GM23338 (cell line): ENCODE measurements around the gene C1QTNF2. TPM values are rescaled to one million over a fixed set of nuclear protein-coding genes. Genes with fewer than 3 reads are reported as not detected.

Experiments used
- ATAC-seq: fragments of 200-7000 bp; cut with Tn5 transposase; 3 replicates; pipeline ENCODE4 v1.9.1; 2020
- DNase-seq: peaks from one replicate; pipeline ENCODE4 v3.0.0-alpha.2; 2015; ENCODE audit warnings: low spot score
- H2AFZ ChIP-seq: fragments of 200-600 bp; sonication (generic); 2 replicates; pipeline ENCODE4 v1.8.0; 2016; ENCODE audit warnings: antibody characterized with exemption, mild to moderate bottlenecking, moderate library complexity
- H3F3A ChIP-seq: fragments of 200-600 bp; sonication (generic); replicated peaks from 2 replicates; pipeline ENCODE4 v1.8.0; 2017; ENCODE audit warnings: antibody characterized with exemption, mixed run types, low read depth
- H3K27ac ChIP-seq: fragments of 200-600 bp; sonication (generic); 2 replicates; pipeline ENCODE4 v1.6.1; 2016; ENCODE audit warnings: low read depth
- H3K27me3 ChIP-seq: fragments of 200-600 bp; sonication (generic); 2 replicates; pipeline ENCODE4 v1.8.0; 2016; ENCODE audit warnings: mild to moderate bottlenecking, mixed run types, moderate library complexity; ENCODE audit not compliant: insufficient read depth
- H3K36me3 ChIP-seq: fragments of 200-600 bp; sonication (generic); 2 replicates; pipeline ENCODE4 v1.8.0; 2016; ENCODE audit warnings: mild to moderate bottlenecking; ENCODE audit not compliant: insufficient read depth
- H3K4me1 ChIP-seq: fragments of 200-600 bp; sonication (generic); 2 replicates; pipeline ENCODE4 v1.8.0; 2016; ENCODE audit warnings: mild to moderate bottlenecking, moderate library complexity; ENCODE audit not compliant: insufficient read depth
- H3K4me2 ChIP-seq: fragments of 200-600 bp; sonication (generic); 2 replicates; pipeline ENCODE4 v1.7.1; 2017; ENCODE audit warnings: mixed run types
- H3K4me3 ChIP-seq: fragments of 200-600 bp; sonication (generic); 2 replicates; pipeline ENCODE4 v1.6.1; 2016; ENCODE audit warnings: mixed run types
- H3K79me2 ChIP-seq: fragments of 200-600 bp; sonication (generic); replicated peaks from 2 replicates; pipeline ENCODE4 v1.8.0; 2017; ENCODE audit warnings: mild to moderate bottlenecking; ENCODE audit not compliant: insufficient read depth
- H3K9me2 ChIP-seq: fragments of 200-600 bp; sonication (generic); 2 replicates; pipeline ENCODE4 v1.8.0; 2017; ENCODE audit not compliant: insufficient read depth
- H4K20me1 ChIP-seq: fragments of 200-600 bp; sonication (generic); replicated peaks from 2 replicates; pipeline ENCODE4 v1.8.0; 2017; ENCODE audit warnings: mild to moderate bottlenecking; ENCODE audit not compliant: insufficient read depth
- H3K27ac Mint-ChIP-seq: 2 replicates; pipeline ENCODE4 v1.8.0; 2020; ENCODE audit warnings: inconsistent platforms, mild to moderate bottlenecking, moderate library complexity, mixed read lengths
- H3K27me3 Mint-ChIP-seq: 3 replicates; pipeline ENCODE4 v1.8.0; 2022; ENCODE audit warnings: low read depth, mild to moderate bottlenecking, moderate library complexity, mixed read lengths, inconsistent platforms; ENCODE audit not compliant: insufficient read depth, poor library complexity
- H3K36me3 Mint-ChIP-seq: 3 replicates; pipeline ENCODE4 v1.8.0; 2021; ENCODE audit warnings: low read depth, mild to moderate bottlenecking, inconsistent platforms, moderate library complexity, mixed read lengths
- H3K4me1 Mint-ChIP-seq: 3 replicates; pipeline ENCODE4 v1.8.0; 2020; ENCODE audit warnings: mild to moderate bottlenecking, inconsistent platforms, mixed read lengths
- H3K4me3 Mint-ChIP-seq: 3 replicates; pipeline ENCODE4 v1.8.0; 2021; ENCODE audit warnings: moderate library complexity, mild to moderate bottlenecking, inconsistent platforms, mixed read lengths
- H3K9me3 Mint-ChIP-seq: 3 replicates; pipeline ENCODE4 v1.8.0; 2020; ENCODE audit warnings: moderate library complexity, mild to moderate bottlenecking, inconsistent platforms, mixed read lengths
- CREB1 ChIP-seq: fragments of 250-450 bp; sonication (Bioruptor Pico); IDR thresholded peaks from 2 replicates; pipeline ENCODE4 v1.5.0; 2020; ENCODE audit warnings: low read depth, mild to moderate bottlenecking, moderate library complexity
- CTCF ChIP-seq, 2 experiments: fragments of 200-600 bp in 1 of 2; sonication (generic) in 1 of 2; conservative IDR thresholded peaks; 2 replicates each; pipeline versions ENCODE4 v1.5.1 to v1.6.1; 2016 to 2017; ENCODE audit warnings: antibody characterized with exemption in 2 of 2, low read depth in 2 of 2, mild to moderate bottlenecking in 2 of 2, moderate library complexity in 1 of 2
- EZH2 ChIP-seq: fragments of 200-600 bp; sonication (generic); IDR thresholded peaks from one replicate; pipeline ENCODE4 v1.8.0; 2017; ENCODE audit warnings: antibody characterized with exemption, mild to moderate bottlenecking, low read depth; ENCODE audit not compliant: unreplicated experiment
- EZH2phosphoT487 ChIP-seq: fragments of 200-600 bp; sonication (generic); IDR thresholded peaks from one replicate; pipeline ENCODE4 v1.8.1; 2018; ENCODE audit warnings: antibody characterized with exemption; ENCODE audit not compliant: unreplicated experiment
- JUNB ChIP-seq: IDR thresholded peaks from one replicate; pipeline ENCODE4 v1.6.1; 2016; ENCODE audit warnings: antibody characterized with exemption; ENCODE audit not compliant: unreplicated experiment
- NANOG ChIP-seq: IDR thresholded peaks from 2 replicates; pipeline ENCODE4 v1.6.1; 2016; ENCODE audit warnings: antibody characterized with exemption, borderline replicate concordance
- POLR2AphosphoS5 ChIP-seq: IDR thresholded peaks from 2 replicates; pipeline ENCODE4 v1.6.1; 2016; ENCODE audit warnings: antibody characterized with exemption, low read depth
- STAT1 ChIP-seq: IDR thresholded peaks from one replicate; pipeline ENCODE4 v1.6.1; 2016; ENCODE audit warnings: antibody characterized with exemption; ENCODE audit not compliant: unreplicated experiment
- ZNF114 ChIP-seq: fragments of 250-450 bp; sonication (Bioruptor Pico); IDR thresholded peaks from 2 replicates; pipeline ENCODE4 v1.5.0; 2020; ENCODE audit warnings: mild to moderate bottlenecking, moderate library complexity
- ZNF331 ChIP-seq: fragments of 250-450 bp; sonication (Bioruptor Pico); IDR thresholded peaks from 2 replicates; pipeline ENCODE4 v1.5.0; 2020; ENCODE audit warnings: low read depth, mild to moderate bottlenecking, moderate library complexity
- polyA plus RNA-seq: library from polyadenylated mRNA; unstranded; fragments of >200 nt; fragmentation: Nextera tagmentation; extraction: Ambion mirVana; gene quantifications from 2 replicates; pipeline ENCODE4 v1.2.1, GENCODE V29; 2016
- total RNA-seq: library from RNA; depleted of rRNA; stranded (reverse); fragments of >200 nt; shearing (Covaris generic); gene quantifications from 2 replicates; pipeline ENCODE4 v1.2.3, GENCODE V29; 2014

C1QTNF2 gene
- total and polyA plus RNA-seq, 2 experiments from 2014 or later = 0.56 to 0.92 TPM

- Histone ChIP-seq H3K79me2 (no peaks in the 10 kb centered on the region), H3K4me1 (no peaks in the 10 kb centered on the region), H3K4me2 (no peak overlapping the region), H2AFZ (peak overlapping the region; percentile 56; the same call in 1 of the 2 replicates), H3K27me3 (no peaks in the 10 kb centered on the region), H3F3A (no peaks in the 10 kb centered on the region), H4K20me1 (no peaks in the 10 kb centered on the region), H3K9me2 (no peaks in the 10 kb centered on the region), H3K27ac (no peak overlapping the region), H3K36me3 (no peaks in the 10 kb centered on the region), H3K4me3 (no peak overlapping the region)
- H3K36me3 Mint-ChIP-seq = no peaks in the 10 kb centered on the region
- TF ChIP-seq JUNB = no peak
- no peak for TF ChIP-seq ZNF114
- H3K4me1 Mint-ChIP-seq = peaks cover 7% of the 10 kb centered on the region
- no peak overlapping the region for H3K4me3 Mint-ChIP-seq
- H3K27me3 Mint-ChIP-seq = peaks cover 4% of the 10 kb centered on the region
- ATAC-seq (no peak), DNase-seq (peak; percentile 25)
- H3K27ac Mint-ChIP-seq = no peak overlapping the region
- H3K9me3 Mint-ChIP-seq = no peaks in the 10 kb centered on the region
Measured at GRCh38 chr5:160348080-160348479, 22.3 kb downstream of the C1QTNF2 start.

DNA sequence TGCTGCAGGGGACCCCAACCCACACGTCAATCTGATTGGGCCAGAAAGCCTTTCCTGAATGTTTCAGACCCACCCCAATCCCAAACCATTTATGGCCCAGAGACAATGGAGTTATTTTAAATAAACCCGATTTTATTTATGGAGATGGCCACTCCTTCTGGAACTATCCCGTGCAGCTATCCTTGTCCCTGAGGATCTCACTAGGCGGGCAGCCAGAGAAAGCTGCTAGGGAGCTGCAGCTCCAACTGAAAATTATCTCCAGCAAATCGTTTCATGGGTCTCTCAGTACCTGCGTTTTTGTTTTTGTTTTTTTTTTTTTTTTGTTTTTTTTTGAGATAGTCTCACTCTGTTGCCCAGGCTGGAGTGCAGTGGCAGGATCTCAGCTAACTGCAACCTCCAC, 23.0 kb downstream of the C1QTNF2 start:
- Histone ChIP-seq H3F3A (no peaks in the 10 kb centered on the region), H3K4me2 (no peak overlapping the region), H3K27me3 (no peaks in the 10 kb centered on the region), H3K4me3 (no peak overlapping the region), H4K20me1 (no peaks in the 10 kb centered on the region), H2AFZ (no peak overlapping the region), H3K36me3 (no peaks in the 10 kb centered on the region), H3K9me2 (no peaks in the 10 kb centered on the region), H3K79me2 (no peaks in the 10 kb centered on the region), H3K4me1 (no peaks in the 10 kb centered on the region), H3K27ac (no peak overlapping the region)
- H3K4me3 Mint-ChIP-seq = no peak overlapping the region
- no peak for ATAC-seq
- no peak overlapping the region for H3K27ac Mint-ChIP-seq
- H3K4me1 Mint-ChIP-seq = peaks cover 7% of the 10 kb centered on the region
- TF ChIP-seq NANOG = no peak
- H3K27me3 Mint-ChIP-seq = peaks cover 4% of the 10 kb centered on the region
- no peaks in the 10 kb centered on the region for H3K9me3 Mint-ChIP-seq
- DNase-seq = no peak
- H3K36me3 Mint-ChIP-seq = no peaks in the 10 kb centered on the region

GRCh38 chr5:160342413-160342941, 27.9 kb downstream of the C1QTNF2 start:
- Histone ChIP-seq H3K4me3 (no peak overlapping the region), H3K4me1 (peaks cover 10% of the 10 kb centered on the region), H3K27me3 (no peaks in the 10 kb centered on the region), H3K36me3 (no peaks in the 10 kb centered on the region), H2AFZ (no peak overlapping the region), H3K79me2 (no peaks in the 10 kb centered on the region), H3K9me2 (0 out of 2 replicates have a peak, but pooled peaks cover 4% of the 10 kb centered on the region), H3K27ac (no peak overlapping the region), H3F3A (no peaks in the 10 kb centered on the region), H3K4me2 (no peak overlapping the region), H4K20me1 (no peaks in the 10 kb centered on the region)
- Mint-ChIP-seq H3K4me3 (no peak overlapping the region), H3K4me1 (peaks cover 13% of the 10 kb centered on the region), H3K9me3 (no peaks in the 10 kb centered on the region), H3K27ac (no peak overlapping the region), H3K27me3 (peaks cover 2% of the 10 kb centered on the region), H3K36me3 (no peaks in the 10 kb centered on the region)
- DNase-seq (no peak), ATAC-seq (no peak)
- TF ChIP-seq CTCF (conservative IDR thresholded peaks at IDR 0.05; ENCODE audit: low read depth in 2 of 2) (no peak), CREB1 (CRISPR knock-in tag) (no peak), POLR2AphosphoS5 (no peak), NANOG (no peak), JUNB (no peak), EZH2phosphoT487 (no peak), EZH2 (no peak), STAT1 (no peak), ZNF331 (CRISPR knock-in tag) (no peak)
